Muscle layer of colon (tissue), 2 donors: ENCODE results near the gene KAT6B.
"Not testable (repeated sequence)": the region's sequence is repeated elsewhere in the genome, so short reads cannot be mapped to it uniquely, and the experiment has no call there.

Experiments
- H3K27ac ChIP-seq: one replicate; pipeline ENCODE4 v1.7.0; 2013; ENCODE audit warnings: low read depth, mild to moderate bottlenecking, low read length, moderate library complexity
- H3K27me3 ChIP-seq, 2 donors: one replicate each; pipeline ENCODE4 v1.7.0; 2013; ENCODE audit warnings: low read length in 2 of 2, mild to moderate bottlenecking in 2 of 2; ENCODE audit not compliant: insufficient read depth in 2 of 2, control insufficient read depth in 1 of 2
- H3K36me3 ChIP-seq: one replicate; pipeline ENCODE4 v1.7.0; 2013; ENCODE audit warnings: mild to moderate bottlenecking, low read length; ENCODE audit not compliant: insufficient read depth
- H3K4me1 ChIP-seq: one replicate; pipeline ENCODE4 v1.7.0; 2013; ENCODE audit warnings: mild to moderate bottlenecking, low read length; ENCODE audit not compliant: insufficient read depth
- H3K4me3 ChIP-seq, 2 donors: one replicate each; pipeline ENCODE4 v1.7.0; 2013; ENCODE audit warnings: low read length in 2 of 2, low read depth in 1 of 2, mild to moderate bottlenecking in 1 of 2, moderate library complexity in 1 of 2
- H3K9ac ChIP-seq: one replicate; pipeline ENCODE4 v1.7.0; 2013; ENCODE audit warnings: low read length
- H3K9me3 ChIP-seq: one replicate; pipeline ENCODE4 v1.7.0; 2013; ENCODE audit warnings: mild to moderate bottlenecking, low read length
- donor health status: abdominal sarcoma.
- donor health status: Adenocarcinoma of cecum.

The KAT6B gene

DNA sequence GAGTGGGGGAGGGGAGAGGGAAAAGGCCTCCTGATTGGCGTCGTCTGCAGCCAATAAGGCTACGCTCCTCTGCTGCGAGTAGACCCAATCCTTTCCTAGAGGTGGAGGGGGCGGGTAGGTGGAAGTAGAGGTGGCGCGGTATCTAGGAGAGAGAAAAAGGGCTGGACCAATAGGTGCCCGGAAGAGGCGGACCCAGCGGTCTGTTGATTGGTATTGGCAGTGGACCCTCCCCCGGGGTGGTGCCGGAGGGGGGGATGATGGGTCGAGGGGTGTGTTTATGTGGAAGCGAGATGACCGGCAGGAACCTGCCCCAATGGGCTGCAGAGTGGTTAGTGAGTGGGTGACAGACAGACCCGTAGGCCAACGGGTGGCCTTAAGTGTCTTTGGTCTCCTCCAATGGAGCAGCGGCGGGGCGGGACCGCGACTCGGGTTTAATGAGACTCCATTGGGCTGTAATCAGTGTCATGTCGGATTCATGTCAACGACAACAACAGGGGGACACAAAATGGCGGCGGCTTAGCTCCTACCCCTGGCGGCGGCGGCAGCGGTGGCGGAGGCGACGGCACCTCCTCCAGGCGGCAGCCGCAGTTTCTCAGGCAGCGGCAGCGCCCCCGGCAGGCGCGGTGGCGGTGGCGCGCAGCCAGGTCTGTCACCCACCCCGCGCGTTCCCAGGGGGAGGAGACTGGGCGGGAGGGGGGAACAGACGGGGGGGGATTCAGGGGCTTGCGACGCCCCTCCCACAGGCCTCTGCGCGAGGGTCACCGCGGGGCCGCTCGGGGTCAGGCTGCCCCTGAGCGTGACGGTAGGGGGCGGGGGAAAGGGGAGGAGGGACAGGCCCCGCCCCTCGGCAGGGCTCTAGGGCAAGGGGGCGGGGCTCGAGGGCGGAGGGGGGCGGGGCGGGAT is at the start of gene KAT6B:
Gene KAT6B (plus strand): TSS at position 459 of the 903 bp plus-strand sequence. CDS start 16,258 bp downstream, outside the sequence.
- H3K9me3 ChIP-seq: no peaks in the 10 kb centered on the region
- peaks cover 44% of the 10 kb centered on the region for H3K4me1 ChIP-seq
- no peaks in the 10 kb centered on the region for H3K36me3 ChIP-seq
- H3K27ac ChIP-seq: peak within 1 kb of the TSS; percentile 94
- H3K9ac ChIP-seq: peak within 1 kb of the TSS; percentile 28
- peak within 1 kb of the TSS; percentile 65 to 88 for H3K4me3 ChIP-seq
- no peaks in the 10 kb centered on the region for H3K27me3 ChIP-seq

DNA sequence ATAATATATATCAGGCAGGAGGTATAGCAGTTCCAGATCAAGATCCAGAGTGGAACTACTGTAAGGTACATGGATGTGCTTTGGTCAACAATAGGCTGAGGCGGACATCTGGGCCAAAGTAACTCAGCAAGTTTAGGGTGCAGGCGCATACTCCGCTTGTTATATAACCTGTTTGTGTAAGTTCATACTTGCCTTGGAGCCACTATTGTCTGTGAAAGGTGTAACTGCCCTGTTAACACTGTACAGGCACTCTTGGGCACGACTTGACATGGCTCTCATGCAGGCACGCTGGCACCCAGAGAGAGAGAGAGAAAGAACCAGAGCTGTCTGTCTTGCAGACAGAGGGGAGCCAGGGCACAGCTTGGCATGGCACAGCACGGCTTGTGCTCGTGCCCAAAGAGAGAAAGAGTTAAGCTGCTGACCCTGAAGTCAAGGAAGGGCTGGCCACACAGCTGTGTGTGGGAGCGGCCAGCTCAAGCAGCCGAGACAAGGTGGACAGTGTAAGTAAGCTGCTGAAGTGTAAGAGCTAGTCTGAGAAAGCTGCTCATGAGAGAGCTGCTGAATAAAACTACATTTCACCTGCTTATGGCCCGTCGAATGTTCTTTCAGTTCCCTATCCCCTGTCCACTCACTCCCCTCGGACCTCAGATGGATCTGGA is 47.8 kb upstream of the KAT6B start:
- Histone ChIP-seq H3K9me3 (no peaks in the 10 kb centered on the region), H3K27ac (no peak overlapping the region), H3K36me3 (no peaks in the 10 kb centered on the region), H3K9ac (no peak overlapping the region), H3K27me3 (no peaks in the 10 kb centered on the region), H3K4me1 (peaks cover 7% of the 10 kb centered on the region), H3K4me3 (no peak overlapping the region)

DNA sequence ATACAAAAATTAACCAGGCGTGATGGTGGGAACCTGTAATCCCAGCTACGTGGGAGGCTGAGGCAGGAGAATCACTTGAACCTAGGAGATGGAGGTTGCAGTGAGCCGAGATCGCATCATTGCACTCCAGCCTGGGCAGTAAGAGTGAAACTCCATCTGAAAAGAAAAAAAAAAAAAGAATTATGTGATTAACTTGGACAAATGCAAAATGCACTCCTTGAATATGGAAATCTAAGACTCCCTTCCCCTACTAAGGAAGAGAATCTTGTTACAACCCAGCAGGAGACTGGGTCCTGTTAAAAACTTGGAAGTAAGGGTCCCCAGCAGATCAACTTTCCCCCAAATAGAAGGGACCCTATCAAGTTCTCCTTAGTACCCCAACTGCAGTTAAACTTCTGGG is 44.5 kb upstream of the KAT6B start:
- H3K9me3 ChIP-seq: not testable (repeated sequence)

DNA sequence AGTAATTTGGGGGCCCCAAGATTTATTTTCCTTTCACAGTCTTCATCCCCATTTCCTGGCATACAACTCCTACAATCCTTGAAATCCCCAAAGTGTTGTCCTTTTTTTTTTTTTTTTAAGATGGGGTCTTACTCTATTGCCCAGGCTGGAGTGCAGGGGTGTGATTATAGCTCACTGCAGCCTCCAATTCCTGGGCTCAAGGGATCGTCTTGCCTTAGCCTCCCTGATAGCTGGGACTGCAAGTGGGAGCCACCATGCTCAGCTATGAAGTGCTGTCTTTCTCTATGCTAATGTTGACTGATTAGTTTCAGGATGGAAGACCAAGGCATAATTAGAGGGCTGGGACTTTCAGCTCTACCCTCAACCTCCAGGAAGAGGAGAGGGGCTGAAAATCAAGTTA is 41.9 kb upstream of the KAT6B start:
- no peak overlapping the region for H3K27ac ChIP-seq
- H3K27me3 ChIP-seq: no peaks in the 10 kb centered on the region
- no peak overlapping the region for H3K4me3 ChIP-seq
- peaks cover under 1% of the 10 kb centered on the region for H3K4me1 ChIP-seq
- no peak overlapping the region for H3K9ac ChIP-seq
- H3K9me3 ChIP-seq: no peaks in the 10 kb centered on the region
- H3K36me3 ChIP-seq: no peaks in the 10 kb centered on the region

More for the DNA sequence above, 44.5 kb upstream of the KAT6B start:
- not testable (repeated sequence) for H3K9ac ChIP-seq, H3K4me3 ChIP-seq, H3K4me1 ChIP-seq, H3K27me3 ChIP-seq, H3K27ac ChIP-seq, H3K36me3 ChIP-seq

DNA sequence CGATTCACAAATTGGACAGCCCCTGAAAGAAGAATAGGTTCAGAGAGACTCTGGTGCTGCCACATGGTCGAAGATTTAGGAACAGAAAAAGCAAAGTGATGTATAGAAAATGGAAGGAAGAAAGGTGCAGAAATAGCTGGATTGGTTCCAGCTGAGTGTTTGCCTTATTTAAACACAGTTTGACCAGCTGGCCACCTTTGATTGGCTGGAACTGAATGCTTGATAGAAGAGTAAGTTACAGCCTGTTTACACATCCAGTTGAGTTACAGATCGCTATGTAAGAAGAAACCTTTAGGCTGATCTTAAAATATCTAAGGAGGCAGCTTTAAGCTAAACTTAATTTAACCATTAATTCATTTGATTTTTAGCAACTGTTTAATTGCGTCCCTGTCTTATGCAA is 40.3 kb upstream of the KAT6B start:
- Histone ChIP-seq H3K27ac (no peak overlapping the region), H3K4me1 (no peaks in the 10 kb centered on the region), H3K36me3 (no peaks in the 10 kb centered on the region), H3K27me3 (no peaks in the 10 kb centered on the region), H3K9ac (no peak overlapping the region), H3K4me3 (no peak overlapping the region), H3K9me3 (no peaks in the 10 kb centered on the region)

DNA sequence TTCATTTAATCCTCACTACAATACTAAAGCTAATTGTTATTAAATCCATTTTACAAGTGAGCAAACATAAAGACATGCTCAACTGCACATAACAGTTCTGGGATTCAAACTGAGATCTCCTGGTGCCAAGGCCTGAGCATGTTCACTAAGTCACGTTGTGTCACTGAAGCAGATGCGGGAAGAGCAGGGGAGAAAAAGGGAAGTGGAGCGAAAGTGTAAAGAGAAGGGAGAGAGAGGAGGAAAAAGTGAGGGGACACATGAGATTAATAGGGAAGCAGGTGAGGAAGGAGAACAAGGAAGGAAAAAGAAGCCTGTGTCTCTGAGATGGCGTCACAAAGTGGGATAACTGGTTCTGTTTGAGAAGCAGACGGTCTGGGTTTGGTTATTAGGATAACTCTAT is 38.9 kb upstream of the KAT6B start:
- Histone ChIP-seq H3K27ac (no peak overlapping the region), H3K4me3 (no peak overlapping the region), H3K36me3 (no peaks in the 10 kb centered on the region), H3K9me3 (no peaks in the 10 kb centered on the region), H3K27me3 (no peaks in the 10 kb centered on the region), H3K4me1 (no peaks in the 10 kb centered on the region), H3K9ac (no peak overlapping the region)

DNA sequence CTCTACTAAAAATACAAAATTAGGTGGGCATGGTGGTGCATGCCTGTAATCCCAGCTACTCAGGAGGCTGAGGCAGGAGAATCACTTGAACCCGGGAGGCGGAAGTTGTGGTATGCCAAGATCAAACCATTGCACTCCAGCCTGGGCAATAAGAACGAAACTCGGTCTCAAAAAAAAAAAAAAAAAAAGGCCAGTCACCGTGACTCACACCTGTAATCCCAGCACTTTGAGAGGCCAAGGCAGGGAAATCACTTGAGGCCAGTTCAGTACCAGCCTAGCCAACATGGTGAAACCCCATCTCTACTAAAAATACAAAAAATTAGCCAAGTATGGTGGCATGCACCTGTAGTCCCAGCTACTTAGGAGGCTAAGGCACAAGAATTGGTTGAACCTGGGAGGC is 34.4 kb upstream of the KAT6B start:
- H3K27me3 ChIP-seq, H3K4me1 ChIP-seq, H3K9me3 ChIP-seq, H3K27ac ChIP-seq, H3K36me3 ChIP-seq, H3K9ac ChIP-seq, H3K4me3 ChIP-seq: not testable (repeated sequence)

DNA sequence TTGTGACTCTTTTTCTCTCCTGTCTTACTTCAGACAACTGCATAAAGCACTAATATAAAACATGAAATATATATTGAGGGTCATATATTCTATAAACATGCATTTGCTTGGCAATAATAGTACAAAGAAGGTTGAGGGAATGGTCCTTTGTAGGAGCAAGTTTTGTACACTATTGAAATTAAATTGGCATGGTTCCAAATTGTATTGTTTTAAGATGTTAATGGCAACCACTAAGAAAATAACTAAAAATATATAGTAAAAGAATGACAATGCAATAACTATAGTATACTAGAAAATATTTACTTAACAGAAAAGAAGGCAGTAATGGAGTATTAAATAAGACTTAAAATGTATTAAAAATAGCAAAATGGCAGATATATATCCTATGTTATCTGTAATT is 33.7 kb upstream of the KAT6B start:
- Histone ChIP-seq H3K4me3 (no peak overlapping the region), H3K9ac (no peak overlapping the region), H3K36me3 (no peaks in the 10 kb centered on the region), H3K4me1 (no peaks in the 10 kb centered on the region), H3K9me3 (no peaks in the 10 kb centered on the region), H3K27ac (no peak overlapping the region), H3K27me3 (no peaks in the 10 kb centered on the region)

DNA sequence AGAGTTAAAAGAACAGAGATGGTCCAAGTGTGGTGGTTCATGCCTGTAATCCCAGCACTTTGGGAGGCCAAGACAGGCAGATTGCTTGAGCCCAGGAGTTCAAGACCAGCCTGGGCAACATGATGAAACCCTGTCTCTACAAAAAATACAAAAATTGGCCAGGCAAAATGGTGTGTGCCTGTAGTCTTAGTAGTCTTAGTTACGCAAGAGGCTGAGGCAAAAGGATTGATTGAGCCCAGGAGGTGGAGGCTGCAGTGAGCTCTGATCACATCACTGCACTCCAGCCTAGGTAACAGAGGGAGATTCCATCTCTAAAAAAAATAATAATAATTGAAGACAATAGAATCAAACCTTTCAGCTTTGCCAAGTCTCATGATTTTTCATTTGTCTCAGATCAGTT is 33.2 kb upstream of the KAT6B start:
- not testable (repeated sequence) for H3K4me1 ChIP-seq, H3K36me3 ChIP-seq, H3K4me3 ChIP-seq, H3K27ac ChIP-seq, H3K9me3 ChIP-seq, H3K9ac ChIP-seq, H3K27me3 ChIP-seq

DNA sequence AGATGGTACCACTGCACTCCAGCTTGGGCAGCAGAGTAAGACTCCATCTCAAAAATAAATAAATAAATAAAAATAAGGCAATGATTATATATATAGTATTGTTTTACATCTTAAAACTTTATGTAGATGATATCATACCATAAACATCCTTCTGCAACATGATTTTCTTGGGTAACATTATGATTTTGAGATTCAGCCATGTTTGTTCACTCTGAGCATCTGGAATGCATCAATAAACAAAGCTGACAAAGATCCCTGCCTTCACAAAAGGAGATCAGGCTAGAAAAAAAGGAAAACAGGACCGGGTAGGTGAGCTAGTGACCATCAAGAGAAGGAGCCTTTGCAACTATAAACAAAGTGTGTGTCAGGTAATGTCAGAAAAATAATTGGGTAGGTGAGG is 31.9 kb upstream of the KAT6B start:
- H3K36me3 ChIP-seq: no peaks in the 10 kb centered on the region
- no peak overlapping the region for H3K27ac ChIP-seq
- no peak overlapping the region for H3K4me3 ChIP-seq
- no peak overlapping the region for H3K9ac ChIP-seq
- H3K4me1 ChIP-seq: no peaks in the 10 kb centered on the region
- no peaks in the 10 kb centered on the region for H3K9me3 ChIP-seq
- H3K27me3 ChIP-seq: no peaks in the 10 kb centered on the region

DNA sequence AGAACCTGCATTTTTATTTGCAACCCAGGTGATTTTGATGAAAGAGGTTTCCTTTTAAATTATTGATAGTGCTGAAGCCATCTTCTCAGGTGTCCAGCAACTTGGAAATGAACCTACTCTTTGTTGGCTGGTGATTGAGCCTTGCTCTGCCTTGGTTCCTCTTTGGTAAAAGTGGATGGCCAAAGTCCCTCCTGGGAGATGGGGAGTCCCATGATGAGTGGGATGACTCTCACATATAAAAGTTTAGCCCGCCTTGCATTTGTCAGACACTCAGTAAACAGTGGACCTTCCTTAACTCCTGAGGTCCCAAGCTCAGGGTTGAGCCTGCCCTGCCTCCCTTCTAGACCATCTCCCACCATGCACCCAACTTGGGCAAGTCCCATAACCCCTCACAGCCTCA is 28.9 kb upstream of the KAT6B start:
- Histone ChIP-seq H3K9ac (no peak overlapping the region), H3K4me1 (no peaks in the 10 kb centered on the region), H3K27ac (no peak overlapping the region), H3K36me3 (no peaks in the 10 kb centered on the region), H3K27me3 (no peaks in the 10 kb centered on the region), H3K9me3 (no peaks in the 10 kb centered on the region), H3K4me3 (no peak overlapping the region)
